K562 (cell line): ENCODE data around the gene SIRT3. TPM values are rescaled to one million over a fixed set of nuclear protein-coding genes. Genes with fewer than 3 reads are reported as not detected.

Source experiments
- TFAM ChIP-seq: fragments of 250-450 bp; sonication (Bioruptor Pico); conservative IDR thresholded peaks from 2 replicates; pipeline ENCODE4 v1.5.0; 2021; ENCODE audit warnings: mild to moderate bottlenecking, moderate library complexity
- polyA plus RNA-seq, 8 experiments: library from polyadenylated mRNA; depleted of rRNA in 4 of 8; stranded (reverse) in 5 of 8; unstranded in 3 of 8; fragments of >200 nt; fragmentation: Nextera tagmentation in 2 of 8; fragmentation: Illumina TruSeq in 1 of 8; extraction: Ambion mirVana in 2 of 8; extraction: Trizol in 1 of 8; gene quantifications; 2 replicates each; pipeline versions ENCODE4 v1.2.1 to v1.2.3, GENCODE V29; 2011 to 2014; ENCODE audit warnings: inconsistent platforms in 1 of 8, missing spikeins in 1 of 8
- total RNA-seq, 7 experiments: library from RNA; depleted of rRNA in 6 of 7; stranded (reverse); fragments of >200 nt in 6 of 7; fragmentation: Illumina TruSeq in 2 of 7; extraction: Trizol in 2 of 7; gene quantifications; 2 replicates each; pipeline versions ENCODE4 v1.2.1 to v1.2.3, GENCODE V29; 2011 to 2021; ENCODE audit warnings: low replicate concordance in 1 of 7
- TF ChIP-seq, protein P1 (sequence below): sonication (generic); formaldehyde crosslinking; IDR thresholded peaks from 2 replicates; pipeline ENCODE4 v1.8.1; 2023; ENCODE audit warnings: missing genetic modification reagents, mild to moderate bottlenecking, borderline replicate concordance
- TF ChIP-seq, protein P2 (sequence below), 2 experiments: IDR thresholded peaks; 2 replicates each; pipeline ENCODE4 v1.6.1; 2011; ENCODE audit warnings: borderline replicate concordance in 1 of 2, control low read depth in 1 of 2, low read depth in 1 of 2, low read length in 1 of 2, mild to moderate bottlenecking in 1 of 2, mixed read lengths in 1 of 2, moderate library complexity in 1 of 2; ENCODE audit not compliant: insufficient read depth in 1 of 2, insufficient read length in 1 of 2, poor library complexity in 1 of 2, severe bottlenecking in 1 of 2; ENCODE audit errors: extremely low read depth in 1 of 2

SIRT3 gene
- total and polyA plus RNA-seq, 9 of the 15 experiments (the other 6 are each of a cell fraction or from before 2014, with no cell fraction given), result 1.9 to 27.5 (median 14.5) TPM

DNA sequence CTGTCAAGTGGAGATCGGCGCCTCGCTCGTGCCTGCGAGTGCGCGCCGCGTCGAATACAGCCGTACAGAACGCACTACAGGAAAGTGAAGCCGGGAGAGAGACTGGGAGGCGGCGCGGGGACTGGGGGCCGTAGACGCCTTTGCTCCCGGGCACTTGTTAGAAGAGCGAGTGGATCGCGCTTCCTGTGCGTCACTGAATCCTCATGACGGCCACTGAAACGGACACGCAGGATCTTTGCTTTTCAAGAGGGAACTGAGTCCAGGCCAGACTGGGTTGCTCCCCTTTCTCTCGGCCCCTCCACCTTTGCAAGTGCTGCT, 28.3 kb downstream of the SIRT3 start (continued):
- no peak for TF ChIP-seq TFAM (CRISPR knock-in tag)
- TF ChIP-seq, protein P1, sequence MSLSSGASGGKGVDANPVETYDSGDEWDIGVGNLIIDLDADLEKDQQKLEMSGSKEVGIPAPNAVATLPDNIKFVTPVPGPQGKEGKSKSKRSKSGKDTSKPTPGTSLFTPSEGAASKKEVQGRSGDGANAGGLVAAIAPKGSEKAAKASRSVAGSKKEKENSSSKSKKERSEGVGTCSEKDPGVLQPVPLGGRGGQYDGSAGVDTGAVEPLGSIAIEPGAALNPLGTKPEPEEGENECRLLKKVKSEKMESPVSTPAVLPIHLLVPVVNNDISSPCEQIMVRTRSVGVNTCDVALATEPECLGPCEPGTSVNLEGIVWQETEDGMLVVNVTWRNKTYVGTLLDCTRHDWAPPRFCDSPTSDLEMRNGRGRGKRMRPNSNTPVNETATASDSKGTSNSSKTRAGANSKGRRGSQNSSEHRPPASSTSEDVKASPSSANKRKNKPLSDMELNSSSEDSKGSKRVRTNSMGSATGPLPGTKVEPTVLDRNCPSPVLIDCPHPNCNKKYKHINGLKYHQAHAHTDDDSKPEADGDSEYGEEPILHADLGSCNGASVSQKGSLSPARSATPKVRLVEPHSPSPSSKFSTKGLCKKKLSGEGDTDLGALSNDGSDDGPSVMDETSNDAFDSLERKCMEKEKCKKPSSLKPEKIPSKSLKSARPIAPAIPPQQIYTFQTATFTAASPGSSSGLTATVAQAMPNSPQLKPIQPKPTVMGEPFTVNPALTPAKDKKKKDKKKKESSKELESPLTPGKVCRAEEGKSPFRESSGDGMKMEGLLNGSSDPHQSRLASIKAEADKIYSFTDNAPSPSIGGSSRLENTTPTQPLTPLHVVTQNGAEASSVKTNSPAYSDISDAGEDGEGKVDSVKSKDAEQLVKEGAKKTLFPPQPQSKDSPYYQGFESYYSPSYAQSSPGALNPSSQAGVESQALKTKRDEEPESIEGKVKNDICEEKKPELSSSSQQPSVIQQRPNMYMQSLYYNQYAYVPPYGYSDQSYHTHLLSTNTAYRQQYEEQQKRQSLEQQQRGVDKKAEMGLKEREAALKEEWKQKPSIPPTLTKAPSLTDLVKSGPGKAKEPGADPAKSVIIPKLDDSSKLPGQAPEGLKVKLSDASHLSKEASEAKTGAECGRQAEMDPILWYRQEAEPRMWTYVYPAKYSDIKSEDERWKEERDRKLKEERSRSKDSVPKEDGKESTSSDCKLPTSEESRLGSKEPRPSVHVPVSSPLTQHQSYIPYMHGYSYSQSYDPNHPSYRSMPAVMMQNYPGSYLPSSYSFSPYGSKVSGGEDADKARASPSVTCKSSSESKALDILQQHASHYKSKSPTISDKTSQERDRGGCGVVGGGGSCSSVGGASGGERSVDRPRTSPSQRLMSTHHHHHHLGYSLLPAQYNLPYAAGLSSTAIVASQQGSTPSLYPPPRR (CRISPR knock-in tag), result 0 out of 2 replicates have a peak, but pooled peaks have one; percentile 9
- TF ChIP-seq, protein P2, sequence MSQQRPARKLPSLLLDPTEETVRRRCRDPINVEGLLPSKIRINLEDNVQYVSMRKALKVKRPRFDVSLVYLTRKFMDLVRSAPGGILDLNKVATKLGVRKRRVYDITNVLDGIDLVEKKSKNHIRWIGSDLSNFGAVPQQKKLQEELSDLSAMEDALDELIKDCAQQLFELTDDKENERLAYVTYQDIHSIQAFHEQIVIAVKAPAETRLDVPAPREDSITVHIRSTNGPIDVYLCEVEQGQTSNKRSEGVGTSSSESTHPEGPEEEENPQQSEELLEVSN (IDR thresholded peaks at IDR 0.05; ENCODE audit: borderline replicate concordance in 1 of 2, extremely low read depth in 1 of 2, insufficient read depth in 1 of 2, insufficient read length in 1 of 2, low read depth in 1 of 2, low read length in 1 of 2, poor library complexity in 1 of 2, severe bottlenecking in 1 of 2), result peak; percentile 14 to 39
